Chondrocyte (in vitro differentiated cells): ENCODE data around the gene MCC. TPM values are rescaled to one million over a fixed set of nuclear protein-coding genes. Genes with fewer than 3 reads are reported as not detected.

Experiments
- DNase-seq: peaks from one replicate; pipeline ENCODE4 v3.0.0; 2021; ENCODE audit warnings: mixed read lengths, low spot score
- H3K27ac Mint-ChIP-seq: one replicate; pipeline ENCODE4 v1.8.0; 2021; ENCODE audit warnings: mild to moderate bottlenecking, moderate library complexity, mixed read lengths; ENCODE audit not compliant: unreplicated experiment
- H3K27me3 Mint-ChIP-seq: 2 replicates; pipeline ENCODE4 v1.8.0; 2021; ENCODE audit warnings: low read depth, mixed read lengths
- H3K36me3 Mint-ChIP-seq: 2 replicates; pipeline ENCODE4 v1.8.0; 2021; ENCODE audit warnings: low read depth, mixed read lengths
- H3K4me1 Mint-ChIP-seq: 2 replicates; pipeline ENCODE4 v1.8.0; 2021; ENCODE audit warnings: low read depth, mild to moderate bottlenecking, mixed read lengths
- H3K4me3 Mint-ChIP-seq: one replicate; pipeline ENCODE4 v1.8.0; 2021; ENCODE audit warnings: mild to moderate bottlenecking, moderate library complexity, mixed read lengths; ENCODE audit not compliant: unreplicated experiment
- H3K9me3 Mint-ChIP-seq: 2 replicates; pipeline ENCODE4 v1.8.0; 2021; ENCODE audit warnings: low read depth, mixed read lengths
- total RNA-seq: library from RNA; stranded (reverse); gene quantifications from 3 replicates; pipeline ENCODE4 v1.2.1, GENCODE V29; 2021
- TF ChIP-seq, protein P1 (sequence below): fragments of 200-600 bp; sonication (generic); IDR thresholded peaks from 2 replicates; pipeline ENCODE4 v1.5.0; 2021; ENCODE audit warnings: antibody characterized with exemption, mild to moderate bottlenecking, moderate library complexity

Gene MCC
- total RNA-seq, 1 donor from 2014 or later = 15.0 TPM

DNA sequence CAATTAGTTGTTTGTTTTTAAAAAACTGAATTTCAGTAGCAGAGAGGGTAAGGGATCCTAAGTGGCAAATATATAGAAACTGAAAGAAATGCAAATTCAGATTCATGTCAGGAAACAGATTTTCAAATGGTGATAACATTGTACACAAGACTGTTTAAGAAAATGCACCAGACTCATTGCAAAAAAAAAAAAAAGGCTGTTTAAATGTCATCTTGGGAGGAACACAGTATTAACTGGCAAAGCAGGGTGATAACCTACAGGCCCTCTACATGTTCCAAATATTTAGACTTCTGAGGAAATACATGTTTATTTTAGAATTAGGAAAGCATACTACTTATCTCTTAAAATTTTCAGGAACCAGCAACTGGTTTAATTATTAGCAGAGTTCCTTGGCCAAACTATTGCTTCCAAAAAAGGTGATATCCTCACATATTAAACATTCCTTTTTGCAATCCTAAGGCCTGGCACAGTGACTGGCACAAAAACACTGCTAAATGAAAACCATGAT, 167.9 kb downstream of the MCC start:
- no peaks in the 10 kb centered on the region for H3K9me3 Mint-ChIP-seq
- peaks cover 9% of the 10 kb centered on the region for H3K4me1 Mint-ChIP-seq
- H3K27me3 Mint-ChIP-seq = no peaks in the 10 kb centered on the region
- H3K4me3 Mint-ChIP-seq = no peak overlapping the region
- peaks cover 1% of the 10 kb centered on the region for H3K36me3 Mint-ChIP-seq
- DNase-seq = no peak
- TF ChIP-seq, protein P1, sequence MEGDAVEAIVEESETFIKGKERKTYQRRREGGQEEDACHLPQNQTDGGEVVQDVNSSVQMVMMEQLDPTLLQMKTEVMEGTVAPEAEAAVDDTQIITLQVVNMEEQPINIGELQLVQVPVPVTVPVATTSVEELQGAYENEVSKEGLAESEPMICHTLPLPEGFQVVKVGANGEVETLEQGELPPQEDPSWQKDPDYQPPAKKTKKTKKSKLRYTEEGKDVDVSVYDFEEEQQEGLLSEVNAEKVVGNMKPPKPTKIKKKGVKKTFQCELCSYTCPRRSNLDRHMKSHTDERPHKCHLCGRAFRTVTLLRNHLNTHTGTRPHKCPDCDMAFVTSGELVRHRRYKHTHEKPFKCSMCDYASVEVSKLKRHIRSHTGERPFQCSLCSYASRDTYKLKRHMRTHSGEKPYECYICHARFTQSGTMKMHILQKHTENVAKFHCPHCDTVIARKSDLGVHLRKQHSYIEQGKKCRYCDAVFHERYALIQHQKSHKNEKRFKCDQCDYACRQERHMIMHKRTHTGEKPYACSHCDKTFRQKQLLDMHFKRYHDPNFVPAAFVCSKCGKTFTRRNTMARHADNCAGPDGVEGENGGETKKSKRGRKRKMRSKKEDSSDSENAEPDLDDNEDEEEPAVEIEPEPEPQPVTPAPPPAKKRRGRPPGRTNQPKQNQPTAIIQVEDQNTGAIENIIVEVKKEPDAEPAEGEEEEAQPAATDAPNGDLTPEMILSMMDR = no peak
- no peak overlapping the region for H3K27ac Mint-ChIP-seq

DNA sequence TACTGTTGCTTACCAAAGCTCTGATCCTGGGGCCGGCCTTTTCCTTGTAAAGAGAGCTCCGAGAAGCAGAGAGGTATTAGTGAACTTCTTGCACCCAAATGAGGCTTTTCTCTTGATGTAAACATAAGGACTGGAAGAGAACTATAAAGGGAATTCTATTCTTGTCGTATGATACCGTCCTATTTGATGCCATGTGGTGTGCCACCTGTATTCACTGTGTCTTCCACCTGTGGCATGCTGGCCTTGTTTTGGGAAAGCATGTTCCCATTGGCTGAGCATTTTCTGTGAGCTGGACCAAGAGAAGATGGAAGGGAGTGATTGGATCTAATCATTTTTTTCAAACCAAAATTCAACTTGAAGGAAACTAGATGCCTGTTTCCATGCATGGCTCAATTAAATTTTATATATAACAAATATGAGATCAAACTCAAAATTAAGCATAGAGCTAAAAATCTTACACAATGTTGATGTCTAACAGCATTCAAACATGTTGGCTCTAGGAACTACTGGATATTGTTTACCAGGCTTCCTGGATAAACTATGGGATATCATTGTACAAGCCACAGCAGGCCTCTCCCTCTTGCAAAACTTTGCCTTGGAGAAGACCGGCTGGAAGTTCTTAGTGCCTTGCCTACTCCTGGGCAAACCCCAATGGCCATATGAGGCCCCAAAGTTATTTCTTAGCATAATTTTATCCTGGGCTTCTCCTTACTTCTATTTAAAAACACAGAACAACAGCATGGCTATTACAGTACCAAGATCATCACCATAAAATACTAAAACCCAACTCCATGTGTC, 168.8 kb downstream of the MCC start:
- Mint-ChIP-seq H3K4me1 (peaks cover 9% of the 10 kb centered on the region), H3K27me3 (no peaks in the 10 kb centered on the region), H3K27ac (no peak overlapping the region), H3K36me3 (peaks cover 1% of the 10 kb centered on the region), H3K9me3 (no peaks in the 10 kb centered on the region), H3K4me3 (no peak overlapping the region)
- TF ChIP-seq, protein P1 = no peak
- no peak for DNase-seq

DNA sequence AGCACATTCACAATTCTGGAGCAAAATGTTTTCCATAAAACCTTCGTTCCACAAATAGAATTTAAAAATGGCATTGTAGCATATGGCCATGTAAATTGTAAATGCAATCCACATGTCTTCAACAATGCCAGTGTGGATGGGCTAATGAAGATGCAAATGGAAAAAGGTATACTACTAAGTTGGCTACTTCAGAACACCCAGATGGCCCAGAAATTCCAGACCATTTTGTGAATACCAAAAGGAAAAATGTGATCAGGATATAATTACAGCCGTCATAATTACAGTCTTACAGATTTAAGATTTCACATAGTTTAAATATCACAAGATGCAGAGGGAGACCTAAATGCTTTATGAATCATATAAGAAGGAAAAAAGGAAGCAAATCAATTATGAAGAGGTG, 170.6 kb downstream of the MCC start:
- peaks cover 1% of the 10 kb centered on the region for H3K36me3 Mint-ChIP-seq
- H3K9me3 Mint-ChIP-seq = peaks cover 4% of the 10 kb centered on the region
- H3K4me3 Mint-ChIP-seq = no peak overlapping the region
- H3K27ac Mint-ChIP-seq = no peak overlapping the region
- TF ChIP-seq, protein P1 = no peak
- H3K27me3 Mint-ChIP-seq = no peaks in the 10 kb centered on the region
- DNase-seq = no peak
- H3K4me1 Mint-ChIP-seq = peaks cover 11% of the 10 kb centered on the region

DNA sequence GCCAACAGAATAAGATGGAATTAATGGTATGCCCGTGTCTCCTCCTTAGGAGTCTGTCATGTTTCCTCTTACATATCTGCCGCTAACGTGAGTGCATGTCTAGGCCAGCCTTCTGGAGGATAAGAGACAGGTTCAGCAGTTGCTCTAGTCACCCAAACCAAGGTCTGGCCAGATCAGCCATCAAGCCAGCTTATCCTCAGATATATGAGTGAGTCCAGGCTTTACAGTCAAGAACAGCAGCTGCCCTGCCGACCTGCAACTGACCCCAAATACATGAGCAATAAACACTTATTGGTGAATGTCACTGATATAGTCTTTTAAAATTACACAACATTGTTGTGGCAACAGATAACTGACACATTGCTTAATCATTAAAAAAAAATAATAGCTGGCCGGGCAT, 177.0 kb downstream of the MCC start:
- no peaks in the 10 kb centered on the region for H3K27me3 Mint-ChIP-seq
- no peak overlapping the region for H3K27ac Mint-ChIP-seq
- H3K9me3 Mint-ChIP-seq = peaks cover 6% of the 10 kb centered on the region
- H3K36me3 Mint-ChIP-seq = peaks cover 1% of the 10 kb centered on the region
- TF ChIP-seq, protein P1 = no peak
- no peak for DNase-seq
- peaks cover 2% of the 10 kb centered on the region for H3K4me1 Mint-ChIP-seq
- H3K4me3 Mint-ChIP-seq = no peak overlapping the region

DNA sequence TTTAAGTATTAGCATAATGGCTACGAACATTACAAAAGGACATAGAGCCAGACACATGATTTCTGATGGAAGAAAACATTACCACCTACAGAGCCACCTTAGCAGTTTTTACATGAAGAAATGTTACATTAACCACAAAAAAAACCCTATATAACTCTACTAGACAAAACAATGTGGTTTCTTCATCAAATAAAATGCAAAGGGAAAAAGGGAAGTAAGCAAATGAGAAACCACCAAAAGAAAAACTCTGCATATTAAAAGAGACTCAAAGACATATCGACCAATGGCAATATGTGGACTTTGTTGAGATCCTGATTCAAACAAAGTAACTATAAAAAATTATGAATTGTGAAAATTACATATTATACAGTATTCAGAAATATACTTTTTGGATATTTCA, 186.1 kb downstream of the MCC start:
- Mint-ChIP-seq H3K36me3 (peaks cover 3% of the 10 kb centered on the region), H3K4me1 (no peaks in the 10 kb centered on the region), H3K9me3 (peaks cover 3% of the 10 kb centered on the region), H3K27me3 (no peaks in the 10 kb centered on the region), H3K4me3 (no peak overlapping the region), H3K27ac (no peak overlapping the region)
- TF ChIP-seq, protein P1 = no peak
- DNase-seq = no peak
